Measurements from ENCODE around the gene SART3.

Gene SART3

GRCh38 chr12:108600702-108601007 is 39.7 kb upstream of the SART3 start:
- Mint-ChIP-seq H3K4me1 (ENCODE audit: low read depth) (peaks cover 4% of the 10 kb centered on the region), H3K36me3 (ENCODE audit: low read depth) (no peaks in the 10 kb centered on the region), H3K4me3 (no peak overlapping the region), H3K27me3 (ENCODE audit: low read depth) (peaks cover 8% of the 10 kb centered on the region), H3K9me3 (peaks cover 4% of the 10 kb centered on the region), H3K27ac (no peak overlapping the region)

- H3K4me3 Mint-ChIP-seq, result no peak overlapping the region
- peaks cover 8% of the 10 kb centered on the region for H3K27me3 Mint-ChIP-seq (ENCODE audit: low read depth)
- no peaks in the 10 kb centered on the region for H3K9me3 Mint-ChIP-seq
- H3K27ac Mint-ChIP-seq, result no peak overlapping the region
- no peaks in the 10 kb centered on the region for H3K4me1 Mint-ChIP-seq (ENCODE audit: low read depth)
- no peaks in the 10 kb centered on the region for H3K36me3 Mint-ChIP-seq (ENCODE audit: low read depth)
These were observed 39.2 kb upstream of the SART3 start for GRCh38 chr12:108599948-108600701.

DNA sequence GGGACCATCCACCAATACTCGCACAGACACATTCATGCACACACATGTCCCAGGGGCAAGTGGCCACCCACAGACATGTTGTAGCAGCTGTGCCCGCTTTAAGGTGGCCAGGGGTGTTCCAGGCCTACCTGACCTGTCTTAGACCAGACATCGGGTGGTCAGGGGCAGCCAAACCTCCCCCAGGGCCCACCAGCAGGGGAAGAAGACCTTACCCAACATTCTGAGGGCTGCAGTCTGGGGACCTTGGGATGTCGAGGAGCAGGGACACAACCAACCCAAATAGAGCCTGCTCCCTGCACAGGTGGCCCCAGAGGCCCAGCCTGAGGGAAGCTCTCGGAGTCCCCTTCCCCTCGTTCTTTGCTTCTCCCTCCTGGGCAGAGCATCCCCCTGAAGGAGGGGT is 38.6 kb upstream of the SART3 start:
- H3K4me1 Mint-ChIP-seq (ENCODE audit: low read depth), result no peaks in the 10 kb centered on the region
- peaks cover 3% of the 10 kb centered on the region for H3K27me3 Mint-ChIP-seq (ENCODE audit: low read depth)
- H3K4me3 Mint-ChIP-seq, result no peak overlapping the region
- H3K36me3 Mint-ChIP-seq (ENCODE audit: low read depth), result no peaks in the 10 kb centered on the region
- no peaks in the 10 kb centered on the region for H3K9me3 Mint-ChIP-seq
- H3K27ac Mint-ChIP-seq, result no peak overlapping the region

- Mint-ChIP-seq H3K9me3 (no peaks in the 10 kb centered on the region), H3K4me3 (no peak overlapping the region), H3K4me1 (ENCODE audit: low read depth) (no peaks in the 10 kb centered on the region), H3K36me3 (ENCODE audit: low read depth) (no peaks in the 10 kb centered on the region), H3K27ac (no peak overlapping the region), H3K27me3 (ENCODE audit: low read depth) (peaks cover 3% of the 10 kb centered on the region)
These were observed 37.7 kb upstream of the SART3 start for GRCh38 chr12:108598553-108599250.

GRCh38 chr12:108597559-108598471 is 36.8 kb upstream of the SART3 start, which contains the start of gene TMEM119:
Gene TMEM119, minus strand, starts transcription at chr12:108598084. Its CDS starts 5,701 bp downstream, at chr12:108592383.
- no peak within 1 kb of the TSS for H3K4me3 Mint-ChIP-seq
- no peak within 1 kb of the TSS for H3K27ac Mint-ChIP-seq
- H3K27me3 Mint-ChIP-seq (ENCODE audit: low read depth), result peaks cover 3% of the 10 kb centered on the region
- no peaks in the 10 kb centered on the region for H3K36me3 Mint-ChIP-seq (ENCODE audit: low read depth)
- H3K4me1 Mint-ChIP-seq (ENCODE audit: low read depth), result no peaks in the 10 kb centered on the region
- no peaks in the 10 kb centered on the region for H3K9me3 Mint-ChIP-seq

GRCh38 chr12:108596854-108597558 is 36.0 kb upstream of the SART3 start:
- H3K9me3 Mint-ChIP-seq, result no peaks in the 10 kb centered on the region
- H3K27ac Mint-ChIP-seq, result no peak overlapping the region
- H3K4me3 Mint-ChIP-seq, result no peak overlapping the region
- peaks cover under 1% of the 10 kb centered on the region for H3K27me3 Mint-ChIP-seq (ENCODE audit: low read depth)
- no peaks in the 10 kb centered on the region for H3K4me1 Mint-ChIP-seq (ENCODE audit: low read depth)
- no peaks in the 10 kb centered on the region for H3K36me3 Mint-ChIP-seq (ENCODE audit: low read depth)

GRCh38 chr12:108595711-108596647 is 35.0 kb upstream of the SART3 start:
- no peaks in the 10 kb centered on the region for H3K9me3 Mint-ChIP-seq
- H3K4me1 Mint-ChIP-seq (ENCODE audit: low read depth), result no peaks in the 10 kb centered on the region
- H3K27ac Mint-ChIP-seq, result no peak overlapping the region
- no peak overlapping the region for H3K4me3 Mint-ChIP-seq
- no peaks in the 10 kb centered on the region for H3K27me3 Mint-ChIP-seq (ENCODE audit: low read depth)
- no peaks in the 10 kb centered on the region for H3K36me3 Mint-ChIP-seq (ENCODE audit: low read depth)

DNA sequence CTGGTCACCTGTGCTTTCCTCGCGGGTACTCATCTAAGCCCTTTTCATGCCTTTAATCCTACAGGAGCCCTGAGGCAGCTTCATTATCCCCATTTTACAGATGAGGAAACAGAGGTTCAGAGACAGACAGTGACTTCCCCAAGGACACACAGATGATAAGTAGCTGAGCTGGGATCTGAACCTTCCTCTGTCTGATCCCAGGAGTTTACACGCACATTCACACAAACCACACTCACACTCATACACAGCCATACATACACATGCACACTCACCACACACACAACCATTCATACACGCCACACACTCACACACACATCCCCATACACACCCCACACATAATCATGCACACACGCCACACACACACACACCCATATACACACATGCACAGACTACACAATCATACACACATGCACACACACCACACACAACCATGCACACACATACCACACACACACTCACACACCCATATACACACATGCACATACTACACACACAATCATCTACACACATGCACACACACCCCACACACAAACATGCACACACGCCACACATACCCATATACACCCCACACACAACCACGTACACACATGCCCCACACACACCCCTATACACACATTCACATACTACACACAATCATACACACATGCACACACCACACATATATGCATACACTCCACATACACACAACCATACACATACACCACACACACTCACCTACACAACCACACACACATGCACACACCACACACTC is 34.2 kb upstream of the SART3 start:
- H3K36me3 Mint-ChIP-seq (ENCODE audit: low read depth), result no peaks in the 10 kb centered on the region
- no peaks in the 10 kb centered on the region for H3K4me1 Mint-ChIP-seq (ENCODE audit: low read depth)

GRCh38 chr12:108594323-108594903 is 33.4 kb upstream of the SART3 start:
- no peak overlapping the region for H3K4me3 Mint-ChIP-seq
- H3K9me3 Mint-ChIP-seq, result no peaks in the 10 kb centered on the region
- H3K27ac Mint-ChIP-seq, result no peak overlapping the region
- no peaks in the 10 kb centered on the region for H3K36me3 Mint-ChIP-seq (ENCODE audit: low read depth)
- no peaks in the 10 kb centered on the region for H3K27me3 Mint-ChIP-seq (ENCODE audit: low read depth)
- no peaks in the 10 kb centered on the region for H3K4me1 Mint-ChIP-seq (ENCODE audit: low read depth)

More for the DNA sequence above, 34.2 kb upstream of the SART3 start:
- Mint-ChIP-seq H3K4me3 (no peak overlapping the region), H3K27ac (no peak overlapping the region), H3K27me3 (ENCODE audit: low read depth) (no peaks in the 10 kb centered on the region), H3K9me3 (no peaks in the 10 kb centered on the region)

DNA sequence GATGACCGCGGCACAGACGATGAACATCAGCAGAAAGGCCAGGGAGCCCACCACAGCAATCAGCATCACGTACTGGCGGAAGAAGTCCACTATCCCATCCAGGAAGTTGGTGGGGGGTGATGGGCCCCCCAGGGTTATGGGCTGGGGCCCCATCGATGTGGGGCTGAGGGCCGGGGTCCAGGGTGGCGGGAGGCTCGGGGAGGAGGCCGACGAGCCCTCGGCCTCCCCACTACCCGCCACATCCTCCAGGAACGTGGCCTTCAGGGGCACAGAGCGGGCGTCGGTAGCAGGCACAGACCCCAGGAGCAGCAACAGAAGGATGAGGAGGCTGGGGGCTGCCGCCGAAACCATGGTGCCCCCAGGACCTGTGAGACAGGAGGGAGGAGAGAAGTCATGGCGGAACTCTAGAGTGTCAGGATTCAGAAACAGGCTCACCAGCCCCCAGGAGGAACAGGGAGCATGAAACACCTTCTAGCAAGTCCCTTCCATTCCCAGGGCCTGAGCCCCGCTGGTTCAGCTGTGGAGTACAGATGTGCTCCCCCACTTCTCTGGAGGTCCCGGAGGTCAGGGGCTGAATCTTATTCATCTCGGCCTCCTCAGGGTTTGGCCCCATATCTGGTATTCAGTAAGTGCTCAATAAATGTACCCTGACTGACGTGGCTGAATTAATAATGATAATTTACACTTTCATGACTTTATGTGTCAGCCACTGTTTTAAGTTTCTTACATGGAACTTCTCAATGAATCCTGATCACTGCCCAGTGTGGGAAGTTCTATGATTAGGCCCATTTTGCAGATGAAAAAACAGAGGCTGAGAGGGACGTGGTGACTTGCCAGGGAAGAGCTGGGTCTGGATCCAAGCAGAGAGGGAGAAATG is 31.3 kb upstream of the SART3 start:
- H3K4me3 Mint-ChIP-seq, result no peak overlapping the region

DNA sequence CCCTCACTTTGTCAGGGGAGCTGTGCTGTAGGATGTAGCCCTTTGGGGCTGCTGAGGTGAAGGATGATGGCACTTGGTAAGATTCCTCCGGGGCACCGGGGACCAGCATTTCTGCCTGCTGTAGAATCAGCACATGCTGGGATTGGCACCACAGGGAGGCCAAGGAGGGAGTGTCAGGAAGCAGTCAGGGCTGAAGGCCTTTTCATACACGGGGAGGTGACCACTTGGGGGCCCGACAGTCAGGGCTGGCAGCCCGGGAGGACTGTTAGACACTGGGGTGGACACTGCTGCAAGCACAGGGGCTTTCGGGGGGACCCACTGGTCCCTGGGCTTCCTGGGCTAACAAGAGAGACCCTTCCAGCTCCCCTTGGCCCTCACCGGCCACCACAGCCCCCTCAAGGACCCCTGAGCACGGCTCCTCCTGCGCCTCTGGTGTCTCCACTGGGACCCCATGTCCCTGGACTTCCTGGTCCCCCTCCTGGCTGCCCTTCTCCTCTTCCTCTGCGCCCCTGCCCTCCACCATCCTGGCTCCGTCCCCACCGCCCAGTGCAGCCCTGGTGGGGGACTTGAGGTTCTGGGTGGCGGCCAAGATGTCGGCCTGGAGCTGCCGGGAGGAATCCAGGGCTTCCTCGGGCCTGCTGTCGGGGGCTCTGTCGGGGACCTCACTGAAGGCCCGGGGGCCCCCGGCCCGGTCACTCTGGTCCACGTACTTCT is 30.5 kb upstream of the SART3 start:
- Mint-ChIP-seq H3K9me3 (no peaks in the 10 kb centered on the region), H3K27ac (no peak overlapping the region), H3K36me3 (ENCODE audit: low read depth) (no peaks in the 10 kb centered on the region), H3K27me3 (ENCODE audit: low read depth) (no peaks in the 10 kb centered on the region), H3K4me3 (no peak overlapping the region), H3K4me1 (ENCODE audit: low read depth) (no peaks in the 10 kb centered on the region)

More for the DNA sequence above, 31.3 kb upstream of the SART3 start:
- H3K4me1 Mint-ChIP-seq (ENCODE audit: low read depth), result no peaks in the 10 kb centered on the region
- H3K27me3 Mint-ChIP-seq (ENCODE audit: low read depth), result no peaks in the 10 kb centered on the region
- no peaks in the 10 kb centered on the region for H3K36me3 Mint-ChIP-seq (ENCODE audit: low read depth)
- H3K9me3 Mint-ChIP-seq, result no peaks in the 10 kb centered on the region
- no peak overlapping the region for H3K27ac Mint-ChIP-seq
